Left colon (tissue), 2 donors: ENCODE results near the gene CDK5RAP1. TPM values are rescaled to one million over a fixed set of nuclear protein-coding genes. Genes with fewer than 3 reads are reported as not detected.
A peak's percentile ranks its signal among the peaks of the same experiment; 100 is the strongest.
"Not testable (repeated sequence)": the region's sequence is repeated elsewhere in the genome, so short reads cannot be mapped to it uniquely, and the experiment has no call there.

Experiments used
- ATAC-seq: fragments of 200-7000 bp; cut with Tn5 transposase; one replicate; pipeline ENCODE4 v1.9.1; 2020; ENCODE audit warnings: mild to moderate bottlenecking, moderate library complexity
- DNase-seq, 2 donors: peaks; one replicate each; pipeline ENCODE4 v3.0.0-alpha.2; 2020
- intact Hi-C, 2 donors: fragments of 100-400 bp; cut with DNase I in 1 of 2; cut with micrococcal nuclease in 1 of 2; formaldehyde crosslinking; loops; one replicate each; pipeline versions ENCODE4 v1.11.2 to v1.14.0; 2022; cut with DNase I, micrococcal nuclease
- total RNA-seq, 2 donors: library from RNA; stranded (reverse); fragmentation: NEBNext Ultra II Directional; extraction: Animal tissue kit (Norgen Biotek cat#: 25700); gene quantifications; one replicate each; pipeline ENCODE4 v1.2.1, GENCODE V29; 2021
- donor health status: DM: no; HTN: no; CAD: no.
- donor health status: DM: yes; HTN: yes; CAD: no.

CDK5RAP1 gene
- total RNA-seq, 2 donors from 2014 or later: 16.6 to 27.4 TPM

DNA sequence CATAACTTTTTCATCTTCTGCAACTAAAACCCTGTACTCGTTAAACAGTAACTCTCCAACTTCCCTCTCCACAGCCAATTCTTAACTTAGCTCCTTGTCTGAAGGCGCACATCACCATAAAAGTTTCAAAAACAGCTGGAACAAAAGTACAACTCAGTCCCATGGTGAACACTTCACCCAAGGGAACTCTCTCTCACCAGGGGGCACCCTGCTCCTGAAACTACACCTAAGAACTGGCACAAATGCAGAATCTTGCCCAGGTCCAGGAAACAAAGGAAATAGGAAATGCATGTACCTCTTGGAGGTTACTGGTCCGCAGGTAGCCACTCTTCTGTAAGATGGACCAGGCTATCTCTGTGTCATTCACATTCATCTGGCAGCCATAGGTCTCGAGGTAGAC, 6.6 kb downstream of the CDK5RAP1 start:
- DNase-seq: no peak

GRCh38 chr20:33393609-33394008, 7.7 kb downstream of the CDK5RAP1 start:
- no peak for ATAC-seq
- intact Hi-C loops: no loop called here

More for the DNA sequence above, 6.6 kb downstream of the CDK5RAP1 start:
- no peak for ATAC-seq
- intact Hi-C loops: no loop called here

GRCh38 chr20:33391722-33392415, 9.4 kb downstream of the CDK5RAP1 start:
- intact Hi-C loops: no loop called here
- no peak for ATAC-seq
- DNase-seq: no peak

More at GRCh38 chr20:33393609-33394008, 7.7 kb downstream of the CDK5RAP1 start:
- no peak for DNase-seq

DNA sequence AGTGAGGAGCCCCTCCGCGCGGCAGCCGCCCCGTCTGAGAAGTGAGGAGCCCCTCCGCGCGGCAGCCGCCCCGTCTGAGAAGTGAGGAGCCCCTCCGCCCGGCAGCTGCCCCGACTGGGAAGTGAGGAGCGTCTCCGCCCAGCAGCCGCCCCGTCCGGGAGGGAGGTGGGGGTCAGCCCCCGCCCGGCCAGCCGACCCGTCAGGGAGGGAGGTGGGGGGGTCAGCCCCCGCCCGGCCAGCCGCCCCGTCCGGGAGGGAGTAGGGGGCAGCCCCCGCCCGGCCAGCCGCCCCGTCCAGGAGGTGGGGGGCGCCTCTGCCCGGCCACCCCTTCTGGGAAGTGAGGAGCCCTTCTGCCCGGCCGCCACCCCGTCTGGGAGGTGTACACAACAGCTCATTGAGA, 12.0 kb downstream of the CDK5RAP1 start:
- intact Hi-C loops, DNase-seq, ATAC-seq: not testable (repeated sequence)

GRCh38 chr20:33388268-33388667, 13.1 kb downstream of the CDK5RAP1 start:
- intact Hi-C loops: no loop called here
- no peak for DNase-seq
- no peak for ATAC-seq

DNA sequence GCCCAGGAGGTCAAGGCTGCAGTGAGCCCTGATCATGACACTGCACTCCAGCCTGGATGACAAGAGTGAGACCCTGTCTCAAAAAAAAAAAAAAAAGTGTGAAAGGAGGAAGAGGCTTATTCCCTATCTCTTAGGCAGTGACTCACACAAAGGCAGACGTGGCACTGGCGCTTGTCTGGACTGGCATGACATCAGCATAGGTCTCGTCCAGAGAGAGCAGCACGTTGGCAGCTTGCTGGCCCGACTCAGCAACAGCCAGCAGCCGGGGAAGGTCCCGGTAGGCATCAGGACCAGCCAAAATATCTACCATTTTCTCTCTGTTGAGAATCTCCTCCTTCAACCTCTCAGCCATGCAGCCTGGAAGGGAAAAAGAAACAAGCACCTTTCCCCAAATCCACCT, 14.1 kb downstream of the CDK5RAP1 start:
- ATAC-seq (no peak), DNase-seq (no peak)
- intact Hi-C loops: no loop called here

GRCh38 chr20:33386673-33387072, 14.6 kb downstream of the CDK5RAP1 start:
- intact Hi-C loops: no loop called here
- DNase-seq: no peak
- ATAC-seq: no peak

DNA sequence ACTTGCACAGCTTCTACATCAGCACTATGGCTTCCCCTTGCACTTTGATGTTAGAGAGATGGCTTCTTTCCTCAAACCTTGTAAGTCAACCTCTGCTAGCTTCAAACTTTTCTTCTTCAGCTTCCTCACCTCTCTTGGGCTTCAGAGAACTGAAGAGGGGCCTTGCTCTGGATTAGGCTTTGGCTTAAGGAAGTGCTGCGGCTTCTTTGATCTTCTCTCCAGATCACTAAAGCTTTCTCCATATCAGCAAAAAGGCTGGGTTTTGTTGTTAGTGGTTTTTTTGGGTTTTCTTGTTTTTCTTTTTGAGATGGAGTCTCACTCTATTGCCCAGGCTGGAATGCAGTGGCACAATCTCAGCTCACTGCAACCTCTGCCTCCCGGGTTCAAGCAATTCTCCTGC, 24.0 kb downstream of the CDK5RAP1 start:
- ATAC-seq (no peak), DNase-seq (no peak)
- intact Hi-C loops: no loop called here

- intact Hi-C loops: no loop called here
- ATAC-seq (peak; percentile 61), DNase-seq (no peak)
Observed at GRCh38 chr20:33373735-33374605, 27.3 kb downstream of the CDK5RAP1 start.

DNA sequence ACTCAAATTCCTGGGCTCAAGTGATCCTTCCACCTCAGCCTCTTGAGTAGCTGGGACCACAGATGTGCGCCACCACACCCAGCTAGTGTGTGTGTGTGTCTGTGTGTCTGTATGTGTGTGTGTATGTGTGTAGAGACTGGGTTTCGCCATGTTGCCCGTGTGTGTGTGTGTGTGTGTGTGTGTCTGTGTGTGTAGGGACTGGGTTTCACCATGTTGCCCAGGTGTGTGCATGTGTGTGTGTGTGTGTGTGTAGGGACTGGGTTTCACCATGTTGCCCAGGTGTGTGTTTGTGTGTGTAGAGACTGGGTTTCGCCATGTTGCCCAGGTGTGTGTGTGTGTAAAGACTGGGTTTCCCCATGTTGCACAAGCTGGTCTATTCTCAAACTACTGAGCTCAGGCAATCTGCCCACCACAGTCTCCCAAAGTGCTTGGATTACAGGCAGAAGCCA, 28.3 kb downstream of the CDK5RAP1 start:
- no peak for ATAC-seq
- no peak for DNase-seq
- intact Hi-C loops: no loop called here

DNA sequence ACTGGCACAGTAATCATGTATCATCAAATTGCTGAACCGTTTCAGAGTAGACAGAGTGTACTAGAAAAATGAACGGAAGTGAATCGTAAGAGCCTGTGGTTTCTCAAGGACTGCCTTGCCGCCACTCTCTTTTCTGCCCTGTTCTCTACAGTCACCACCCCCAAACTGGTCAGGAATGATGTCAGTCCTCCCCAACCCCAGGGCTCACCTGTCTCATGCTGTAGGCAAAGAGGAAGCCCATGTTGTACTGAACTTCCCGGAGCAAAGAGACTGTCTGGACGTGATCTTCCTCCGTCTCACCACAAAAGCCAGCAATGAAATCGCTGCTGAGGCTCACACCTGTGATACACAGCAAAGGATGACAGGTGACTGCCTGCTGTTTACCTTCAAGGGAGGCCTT, 31.0 kb downstream of the CDK5RAP1 start:
- intact Hi-C loops: no loop called here
- peak in 1 of 2 donors; percentile 11 for DNase-seq
- peak; percentile 35 for ATAC-seq

DNA sequence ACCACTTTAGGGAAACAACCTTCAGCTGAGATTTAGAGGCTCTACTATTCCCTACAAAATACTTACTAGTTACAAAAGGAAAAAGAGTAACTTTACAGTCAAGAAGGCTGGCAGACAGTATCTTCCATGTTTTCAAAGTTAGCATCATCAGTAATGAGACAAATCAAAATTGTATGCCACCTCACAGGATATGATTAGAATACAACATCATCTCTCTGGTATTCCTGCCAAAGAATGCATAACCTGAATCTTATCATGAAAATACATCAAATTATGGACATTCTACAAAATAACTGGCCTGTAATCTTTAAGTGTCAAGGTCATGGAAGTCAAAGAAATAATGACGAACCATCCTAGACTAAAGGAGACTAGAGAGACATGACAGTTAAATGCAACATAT, 38.4 kb downstream of the CDK5RAP1 start:
- no peak for DNase-seq
- ATAC-seq: no peak
- intact Hi-C loops: no loop called here

GRCh38 chr20:33359399-33360261, 41.7 kb downstream of the CDK5RAP1 start:
- intact Hi-C loops: no loop called here
- DNase-seq (no peak), ATAC-seq (no peak)

GRCh38 chr20:33353013-33353402, 48.3 kb downstream of the CDK5RAP1 start:
- ATAC-seq (no peak), DNase-seq (no peak)
- intact Hi-C loops: no loop called here

- intact Hi-C loops: no loop called here
- DNase-seq (no peak), ATAC-seq (no peak)
Observed at GRCh38 chr20:33352258-33353012, 48.9 kb downstream of the CDK5RAP1 start.

GRCh38 chr20:33351696-33352095, 49.6 kb downstream of the CDK5RAP1 start:
- intact Hi-C loops: no loop called here

GRCh38 chr20:33349493-33349892, 51.8 kb downstream of the CDK5RAP1 start:
- ATAC-seq: no peak
- DNase-seq: no peak
- intact Hi-C loops: no loop called here

More at GRCh38 chr20:33351696-33352095, 49.6 kb downstream of the CDK5RAP1 start:
- no peak for DNase-seq
- ATAC-seq: no peak

GRCh38 chr20:33348136-33348937, 53.0 kb downstream of the CDK5RAP1 start:
- ATAC-seq: no peak
- intact Hi-C loops: no loop called here
- no peak for DNase-seq
